Cardiac fibroblast (primary cell): ENCODE results near the gene AP3S2.
A peak's percentile ranks its signal among the peaks of the same experiment; 100 is the strongest.

Source experiments
- DNase-seq, 2 donors: peaks; one replicate each; pipeline versions ENCODE4 v3.0.0 to v3.0.0-alpha.2; 2010; ENCODE audit warnings: low read depth in 2 of 2
- H3K4me3 ChIP-seq, 2 donors: replicated peaks in 1 of 2; 1 replicate in 1 of 2; 2 replicates in 1 of 2; pipeline ENCODE4 v1.5.1; 2011; ENCODE audit warnings: low read depth in 2 of 2, low read length in 2 of 2, mild to moderate bottlenecking in 2 of 2, moderate library complexity in 1 of 2
- TF ChIP-seq, protein P1 (sequence below): IDR thresholded peaks from one replicate; pipeline ENCODE4 v1.5.1; 2011; ENCODE audit warnings: low read depth, mild to moderate bottlenecking, low read length, inconsistent platforms

The AP3S2 gene

DNA sequence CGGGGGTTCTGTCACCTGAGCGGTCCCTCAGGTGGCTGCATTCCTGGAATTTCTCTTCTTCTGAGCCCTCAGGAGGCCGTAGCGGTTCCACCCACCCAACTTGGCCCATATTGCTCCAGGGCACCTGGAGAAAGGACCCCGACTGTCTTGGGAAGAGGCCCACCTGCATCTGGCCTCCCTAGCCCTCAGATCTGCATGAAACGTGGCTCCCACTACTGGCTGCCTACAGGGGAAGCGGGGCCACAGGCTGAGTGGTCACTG lies 69.3 kb downstream of the AP3S2 start:
- DNase-seq = no peak
- TF ChIP-seq, protein P1, sequence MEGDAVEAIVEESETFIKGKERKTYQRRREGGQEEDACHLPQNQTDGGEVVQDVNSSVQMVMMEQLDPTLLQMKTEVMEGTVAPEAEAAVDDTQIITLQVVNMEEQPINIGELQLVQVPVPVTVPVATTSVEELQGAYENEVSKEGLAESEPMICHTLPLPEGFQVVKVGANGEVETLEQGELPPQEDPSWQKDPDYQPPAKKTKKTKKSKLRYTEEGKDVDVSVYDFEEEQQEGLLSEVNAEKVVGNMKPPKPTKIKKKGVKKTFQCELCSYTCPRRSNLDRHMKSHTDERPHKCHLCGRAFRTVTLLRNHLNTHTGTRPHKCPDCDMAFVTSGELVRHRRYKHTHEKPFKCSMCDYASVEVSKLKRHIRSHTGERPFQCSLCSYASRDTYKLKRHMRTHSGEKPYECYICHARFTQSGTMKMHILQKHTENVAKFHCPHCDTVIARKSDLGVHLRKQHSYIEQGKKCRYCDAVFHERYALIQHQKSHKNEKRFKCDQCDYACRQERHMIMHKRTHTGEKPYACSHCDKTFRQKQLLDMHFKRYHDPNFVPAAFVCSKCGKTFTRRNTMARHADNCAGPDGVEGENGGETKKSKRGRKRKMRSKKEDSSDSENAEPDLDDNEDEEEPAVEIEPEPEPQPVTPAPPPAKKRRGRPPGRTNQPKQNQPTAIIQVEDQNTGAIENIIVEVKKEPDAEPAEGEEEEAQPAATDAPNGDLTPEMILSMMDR = no peak
- H3K4me3 ChIP-seq = no peak overlapping the region

DNA sequence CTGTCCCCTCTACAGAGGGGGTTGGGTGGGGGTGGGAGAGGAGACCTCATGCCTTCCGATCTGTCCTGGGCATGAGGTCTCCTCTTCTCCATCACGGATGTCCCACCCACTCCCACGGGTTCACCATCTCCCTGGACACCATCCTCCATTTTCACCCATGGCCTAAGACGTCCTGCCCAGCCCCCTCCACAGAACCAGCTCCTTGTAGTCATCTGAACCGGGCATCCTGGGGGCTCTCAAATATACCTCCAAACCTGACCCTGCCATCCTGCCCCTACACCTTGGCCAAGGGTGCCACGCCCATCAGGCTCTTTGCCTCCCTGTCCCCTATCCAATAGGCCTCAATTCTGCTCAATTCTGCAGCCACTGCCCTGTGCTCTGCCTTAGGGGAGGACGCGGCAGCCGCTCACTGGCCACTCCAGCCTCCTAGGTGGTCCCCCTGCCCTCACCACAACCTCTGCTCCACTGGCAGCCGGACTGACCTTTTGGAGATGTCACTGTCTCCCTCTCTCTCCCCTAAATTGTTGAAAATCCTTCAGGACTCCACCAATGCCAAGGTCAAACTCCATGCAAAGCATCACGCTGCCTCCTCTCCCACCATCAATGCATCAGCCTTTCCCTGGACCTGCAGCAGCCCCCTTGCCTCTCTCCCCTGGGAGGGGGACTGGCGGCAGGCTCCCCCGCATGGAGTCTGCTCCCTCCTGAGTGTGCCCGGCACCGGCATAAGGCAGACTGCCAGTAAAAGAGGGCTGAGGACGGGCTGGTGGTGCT lies 69.8 kb downstream of the AP3S2 start:
- DNase-seq = no peak
- TF ChIP-seq, protein P1 = no peak
- no peak overlapping the region for H3K4me3 ChIP-seq

DNA sequence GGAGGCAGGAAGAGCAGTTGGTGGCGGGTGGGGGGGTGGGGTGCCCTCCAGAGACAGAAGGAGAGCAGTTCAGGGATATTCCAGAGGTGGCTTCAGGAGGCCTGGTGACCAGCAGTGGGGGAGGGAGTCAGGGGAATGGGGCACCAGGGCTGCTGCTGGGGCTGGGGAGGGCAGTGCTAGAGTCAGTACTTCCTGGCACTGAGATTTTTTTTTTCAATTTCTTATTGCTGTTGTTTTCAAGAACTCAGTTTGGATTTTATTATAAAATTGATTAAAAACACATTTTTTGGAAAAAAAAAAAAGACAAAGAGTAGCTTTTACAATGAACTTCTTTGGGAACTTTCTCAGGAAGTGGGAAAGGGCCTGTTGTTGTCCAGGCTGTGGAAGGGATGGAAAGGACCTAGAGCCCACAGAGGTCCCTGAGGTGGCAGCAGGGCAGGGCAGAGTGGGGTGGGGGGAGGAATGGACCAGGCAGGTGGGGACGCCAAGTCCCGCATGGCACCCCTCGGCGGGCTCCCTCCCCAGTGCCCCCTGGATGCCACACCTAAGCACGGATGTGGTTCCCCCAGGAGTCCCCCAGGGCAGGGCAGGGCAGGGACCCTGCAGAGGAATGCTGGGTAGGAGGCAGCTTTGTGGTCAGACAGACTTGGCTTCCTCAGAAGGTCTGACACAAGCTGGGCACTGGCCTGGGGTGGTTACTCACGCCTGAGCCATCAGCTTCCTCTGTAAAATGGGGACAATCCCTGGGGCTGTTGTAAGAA lies 70.7 kb downstream of the AP3S2 start:
- TF ChIP-seq, protein P1 = no peak

DNA sequence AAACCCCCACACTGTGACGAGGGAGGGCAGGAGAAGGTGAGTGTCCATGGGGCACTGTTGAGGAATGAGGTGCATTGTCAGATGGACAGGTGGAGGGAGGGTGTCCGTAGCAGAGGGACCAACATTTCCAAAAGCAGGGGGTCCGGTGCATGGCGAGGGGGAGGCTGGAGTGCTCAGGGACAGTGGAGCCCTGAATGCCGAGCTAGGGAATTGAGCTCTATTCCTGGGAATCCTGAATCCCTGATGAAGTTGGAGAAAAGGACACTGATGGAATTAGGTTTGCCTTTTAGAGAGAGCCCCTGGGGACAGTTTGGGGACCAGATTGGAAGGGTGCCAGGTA lies 71.2 kb downstream of the AP3S2 start:
- no peak for DNase-seq
- TF ChIP-seq, protein P1 = no peak
- H3K4me3 ChIP-seq = no peak overlapping the region

More for the DNA sequence above, 70.7 kb downstream of the AP3S2 start:
- DNase-seq = peak; percentile 48 to 80
- H3K4me3 ChIP-seq = no peak overlapping the region

DNA sequence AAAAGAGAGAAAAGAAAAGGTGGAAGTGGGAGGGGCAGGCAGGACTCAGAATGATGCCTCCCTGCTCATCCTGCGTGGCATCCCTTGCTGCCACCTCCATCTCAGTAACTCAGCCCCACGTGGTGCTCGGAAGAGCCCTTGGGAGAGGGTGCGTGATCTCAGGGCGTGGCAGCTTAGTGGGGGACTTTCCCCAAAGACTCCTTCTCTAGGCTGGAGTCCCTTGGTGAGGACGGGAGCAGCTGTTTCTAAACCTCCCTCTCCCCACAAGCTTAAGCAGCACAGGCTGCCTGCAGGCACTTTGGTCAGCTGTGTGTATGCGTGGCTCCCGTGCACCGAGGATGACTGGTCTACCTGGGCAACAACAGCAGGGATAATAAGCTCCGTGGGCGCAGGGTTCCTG lies 71.8 kb downstream of the AP3S2 start:
- TF ChIP-seq, protein P1 = no peak
- no peak overlapping the region for H3K4me3 ChIP-seq
- peak in 1 of 2 donors; percentile 59 for DNase-seq

DNA sequence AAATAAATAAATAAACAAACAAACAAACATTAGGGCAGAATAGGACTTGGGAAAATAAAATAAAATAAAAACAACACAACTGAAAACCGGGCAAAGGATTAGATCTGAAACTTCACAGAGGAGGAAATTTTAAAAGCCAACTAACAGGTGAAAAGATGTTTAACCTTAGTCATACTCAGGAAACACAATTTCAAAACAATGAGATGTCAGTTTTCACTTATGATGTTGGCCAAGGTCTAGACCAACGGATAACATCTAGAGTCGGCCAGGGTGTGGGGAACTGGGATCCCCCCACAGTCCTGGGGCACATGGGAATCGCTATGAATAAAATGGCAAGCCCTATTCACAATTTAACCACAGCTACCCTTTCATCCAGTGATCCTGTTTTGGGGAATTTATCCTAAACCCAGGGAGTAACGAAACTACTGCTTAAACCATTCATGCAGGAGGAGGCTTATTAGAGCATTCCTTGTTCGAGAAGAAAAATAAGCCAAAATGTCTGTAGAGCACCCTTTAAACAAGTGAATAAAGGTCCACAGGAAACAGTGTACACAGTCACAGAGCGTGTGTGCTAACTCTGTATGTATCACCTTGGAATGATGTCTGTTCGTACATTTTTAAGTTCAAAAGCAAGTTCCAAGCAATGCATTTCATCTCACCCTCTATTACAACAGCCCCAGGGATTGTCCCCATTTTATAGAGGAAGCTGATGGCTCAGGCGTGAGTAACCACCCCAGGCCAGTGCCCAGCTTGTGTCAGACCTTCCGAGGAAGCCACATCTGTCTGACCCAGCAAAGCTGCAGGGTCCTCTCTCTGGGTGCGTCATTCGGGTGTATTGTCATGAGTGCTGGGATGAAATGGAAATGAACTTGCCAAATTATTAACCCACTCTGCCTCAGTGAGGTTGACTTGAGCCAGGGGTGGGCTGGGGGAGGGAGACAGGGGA lies 72.9 kb downstream of the AP3S2 start:
- peak; percentile 65 to 95 for DNase-seq
- H3K4me3 ChIP-seq = no peak overlapping the region
- TF ChIP-seq, protein P1 = no peak
